HG03064 (cell line): ENCODE results near the gene NSD2.
"Not testable (repeated sequence)": the region's sequence is repeated elsewhere in the genome, so short reads cannot be mapped to it uniquely, and the experiment has no call there.

ENCODE experiments used
- ATAC-seq: cut with Tn5 transposase; IDR thresholded peaks from one replicate; pipeline ENCODE4 v1.9.1; 2021; ENCODE audit warnings: low read depth; ENCODE audit not compliant: unreplicated experiment

Gene NSD2

GRCh38 chr4:1895971-1896657 lies 24.9 kb downstream of the NSD2 start:
- no peak for ATAC-seq

- ATAC-seq, result no peak
Measured at GRCh38 chr4:1896658-1896991, 25.4 kb downstream of the NSD2 start.

- no peak for ATAC-seq
Measured at GRCh38 chr4:1898007-1898406, 26.8 kb downstream of the NSD2 start.

DNA sequence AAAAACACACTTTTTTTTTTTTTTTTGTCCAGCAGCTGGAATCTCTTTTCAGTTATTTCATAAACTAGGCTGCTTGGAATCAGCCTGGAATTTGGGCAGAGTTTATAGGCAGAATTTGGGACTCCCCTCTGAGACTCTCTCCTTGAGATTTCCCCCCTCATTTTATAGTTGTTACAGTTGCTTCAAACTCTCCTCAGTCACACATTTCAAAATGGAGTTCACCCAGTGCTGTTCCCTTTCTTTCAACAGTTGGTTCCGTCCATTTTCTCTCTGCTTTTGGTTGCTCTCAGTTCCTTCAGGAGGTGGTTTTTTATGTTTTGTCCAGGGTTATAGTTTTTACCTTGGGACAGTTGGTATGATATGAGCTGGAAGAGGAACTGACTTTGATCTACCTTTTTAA lies 27.5 kb downstream of the NSD2 start:
- no peak for ATAC-seq

DNA sequence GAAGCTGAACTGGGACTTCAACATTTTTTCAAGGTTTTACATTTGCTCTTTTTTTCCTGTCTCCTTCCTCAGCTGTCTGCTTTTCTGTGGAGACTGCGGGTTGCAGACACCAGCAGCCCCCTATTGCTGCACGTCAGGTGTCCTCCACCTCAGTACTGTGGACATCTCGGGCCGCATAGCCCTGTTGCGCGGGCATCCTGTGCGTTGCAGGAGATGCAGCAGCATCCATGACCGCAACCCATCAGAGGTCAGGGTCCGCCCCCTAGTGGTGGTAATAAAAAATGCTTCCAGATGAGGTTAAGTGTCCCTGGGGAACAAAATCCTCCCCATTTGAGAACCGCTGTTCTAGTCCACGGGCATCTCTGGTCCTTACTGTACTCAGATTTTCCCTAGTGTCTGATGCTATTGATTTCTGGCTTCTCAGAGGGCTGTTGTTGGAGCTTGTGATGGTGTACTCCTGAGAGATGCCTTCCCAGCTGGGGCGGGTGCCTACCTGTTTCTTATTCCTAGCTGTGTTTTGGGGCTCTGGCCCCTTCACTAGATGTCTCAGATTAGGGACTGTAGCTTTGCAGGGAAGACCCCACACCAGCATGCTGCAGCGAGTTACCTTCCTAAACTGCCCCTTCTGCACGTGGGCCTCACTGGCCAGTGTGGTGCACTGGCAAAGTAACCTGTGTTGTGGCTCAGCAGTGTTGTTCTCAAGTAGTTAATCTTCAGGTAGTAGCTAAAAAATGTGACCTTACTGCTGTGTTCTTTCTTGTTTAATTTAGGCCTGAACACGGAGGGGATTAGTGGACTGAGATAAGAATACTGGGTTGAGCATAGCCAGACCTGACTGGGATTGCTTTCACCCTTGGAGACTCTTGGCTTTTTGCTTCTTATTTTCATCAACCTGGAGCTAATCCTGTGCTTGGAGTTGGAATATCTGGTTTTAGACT lies 28.2 kb downstream of the NSD2 start:
- no peak for ATAC-seq

GRCh38 chr4:1900087-1900433 lies 28.9 kb downstream of the NSD2 start:
- ATAC-seq, result no peak

DNA sequence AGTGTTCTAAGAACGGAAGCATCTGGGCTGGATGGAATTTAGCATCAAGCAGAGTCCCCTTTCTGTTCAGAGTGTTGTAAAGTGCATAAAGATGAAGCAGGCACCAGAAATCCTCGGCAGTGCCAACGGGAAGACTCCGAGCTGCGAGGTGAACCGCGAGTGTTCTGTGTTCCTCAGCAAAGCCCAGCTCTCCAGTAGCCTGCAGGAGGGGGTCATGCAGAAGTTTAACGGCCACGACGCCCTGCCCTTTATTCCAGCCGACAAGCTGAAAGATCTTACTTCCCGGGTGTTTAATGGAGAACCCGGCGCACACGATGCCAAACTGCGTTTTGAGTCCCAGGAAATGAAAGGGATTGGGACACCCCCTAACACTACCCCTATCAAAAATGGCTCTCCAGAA lies 29.4 kb downstream of the NSD2 start:
- ATAC-seq, result no peak

DNA sequence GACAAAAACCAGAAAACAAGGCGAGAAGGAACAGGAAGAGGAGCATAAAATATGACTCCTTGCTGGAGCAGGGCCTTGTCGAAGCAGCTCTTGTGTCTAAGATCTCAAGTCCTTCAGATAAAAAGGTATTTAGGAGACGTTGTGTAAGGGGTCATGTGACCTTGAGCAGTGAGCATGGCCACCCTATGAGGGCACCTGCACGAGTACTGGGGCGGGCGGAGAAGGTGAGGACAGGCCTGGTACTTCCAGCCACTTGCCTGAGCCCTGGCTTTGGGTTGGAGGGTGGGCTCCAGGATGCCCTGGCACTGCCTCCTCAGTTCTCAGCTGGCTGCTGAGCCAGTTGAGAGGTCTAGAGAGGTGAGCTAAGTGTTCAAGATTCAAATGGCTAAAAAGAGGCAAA lies 29.9 kb downstream of the NSD2 start:
- ATAC-seq, result no peak

GRCh38 chr4:1902243-1902642 lies 31.1 kb downstream of the NSD2 start:
- no peak for ATAC-seq

DNA sequence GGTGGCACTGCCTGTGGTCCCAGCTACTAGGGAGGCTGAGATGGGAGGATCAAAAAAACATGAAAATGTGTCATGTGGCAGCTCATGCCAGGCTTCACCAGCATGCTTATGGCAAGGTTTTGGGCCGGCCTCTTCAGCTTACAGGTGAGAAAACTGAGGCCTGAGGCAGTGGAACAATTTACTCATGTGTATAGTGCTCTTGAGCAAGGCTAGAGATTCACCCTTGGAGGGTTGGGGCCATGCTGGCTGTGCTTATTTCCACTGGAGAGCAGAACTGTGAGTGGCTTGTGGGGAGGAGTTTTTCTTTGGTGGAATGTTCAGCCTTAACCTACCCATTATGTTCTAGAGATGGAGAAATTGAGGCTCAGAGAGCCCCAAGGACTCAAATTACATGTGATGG lies 31.8 kb downstream of the NSD2 start:
- no peak for ATAC-seq

- no peak for ATAC-seq
Measured at GRCh38 chr4:1904042-1904441, 32.8 kb downstream of the NSD2 start.

GRCh38 chr4:1907848-1908525 lies 36.8 kb downstream of the NSD2 start:
- no peak for ATAC-seq

DNA sequence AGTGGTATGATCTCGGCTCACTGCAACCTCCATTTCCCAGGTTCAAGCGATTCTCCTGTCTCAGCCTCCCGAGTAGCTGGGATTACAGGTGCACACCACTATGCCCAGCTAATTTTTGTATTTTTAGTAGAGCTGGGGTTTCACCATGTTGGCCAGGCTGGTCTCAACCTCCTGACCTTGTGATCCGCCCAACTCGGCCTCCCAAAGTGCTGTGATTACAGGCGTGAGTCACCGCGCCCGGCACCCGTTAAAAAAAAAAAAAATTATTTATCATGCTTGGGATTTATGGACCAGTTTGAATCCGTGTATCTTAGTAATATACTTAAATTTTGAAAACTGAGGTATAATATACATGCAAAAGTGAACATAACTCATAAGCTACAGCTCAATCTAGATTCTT lies 38.5 kb downstream of the NSD2 start:
- not testable (repeated sequence) for ATAC-seq

DNA sequence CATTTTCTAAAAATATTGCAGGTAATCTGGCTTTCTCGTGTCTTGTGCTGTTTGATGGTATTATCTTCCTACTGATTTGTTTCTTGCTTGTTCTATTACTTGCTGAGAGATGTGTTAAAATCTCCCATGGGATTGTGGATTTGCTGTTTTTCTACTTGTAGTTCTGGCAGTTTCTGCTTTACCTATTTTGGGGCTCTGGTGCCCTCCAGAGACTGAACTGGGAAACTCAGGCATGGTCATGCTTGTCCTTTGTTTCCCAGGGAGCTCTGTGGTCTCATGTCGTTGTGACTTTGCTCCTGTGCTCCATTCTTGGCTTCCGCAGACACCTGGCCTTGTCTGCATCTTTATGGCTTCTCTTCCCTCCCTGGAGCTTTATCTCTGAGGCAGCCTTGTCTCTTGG lies 39.5 kb downstream of the NSD2 start:
- no peak for ATAC-seq

GRCh38 chr4:1911316-1911715 lies 40.1 kb downstream of the NSD2 start:
- not testable (repeated sequence) for ATAC-seq

- no peak for ATAC-seq
Measured at GRCh38 chr4:1922821-1923220, 51.6 kb downstream of the NSD2 start.

GRCh38 chr4:1927675-1928074 lies 56.5 kb downstream of the NSD2 start:
- no peak for ATAC-seq

DNA sequence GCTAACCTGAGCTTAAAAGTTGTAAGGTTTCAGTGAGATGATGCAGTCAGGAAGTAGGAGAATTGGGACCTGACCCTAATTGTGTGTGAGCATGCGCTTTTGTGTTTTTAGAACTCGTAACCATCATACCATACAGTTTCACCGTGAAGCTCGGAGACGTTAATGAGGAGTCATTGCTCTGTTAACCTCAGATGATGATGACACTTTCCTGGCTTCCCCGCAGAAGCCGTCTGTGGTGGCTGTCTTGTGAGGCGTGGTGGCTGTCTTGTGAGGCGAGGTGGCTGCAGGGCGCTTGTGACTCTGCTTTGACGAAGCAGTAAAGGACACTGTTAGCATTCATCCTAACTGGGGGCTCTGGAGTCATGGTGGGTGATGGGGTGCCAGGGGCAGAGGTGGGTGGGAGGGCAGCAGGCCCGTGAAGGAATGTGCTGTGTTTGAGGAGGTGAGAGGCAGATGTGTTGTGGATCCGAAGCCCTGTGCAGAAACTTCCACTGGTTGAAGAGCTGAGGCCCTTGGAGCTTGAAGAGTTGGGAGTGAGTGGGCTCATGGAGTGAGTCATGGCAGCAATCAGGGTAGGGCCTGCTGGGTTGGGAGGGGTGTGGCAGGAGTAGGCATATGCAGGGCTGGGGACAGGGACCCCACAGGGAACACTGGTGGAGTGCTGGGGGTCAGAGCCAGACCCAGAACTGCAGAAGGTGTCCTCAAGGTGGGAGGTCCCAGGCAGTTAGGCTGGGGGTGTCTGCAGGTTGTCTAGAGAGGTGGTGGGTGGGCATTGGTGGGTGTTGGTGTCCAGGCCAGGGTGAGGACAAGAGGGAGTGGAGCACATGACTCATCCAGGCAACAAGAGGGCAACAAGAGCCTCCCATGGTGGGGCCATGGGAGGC lies 57.4 kb downstream of the NSD2 start:
- ATAC-seq, result no peak

- no peak for ATAC-seq
Measured at GRCh38 chr4:1932736-1933135, 61.5 kb downstream of the NSD2 start.

GRCh38 chr4:1933700-1934099 lies 62.5 kb downstream of the NSD2 start:
- no peak for ATAC-seq

- ATAC-seq, result no peak
Measured at GRCh38 chr4:1937550-1937949, 66.4 kb downstream of the NSD2 start.
